Activated naive CD8-positive, alpha-beta T cell treated with anti-CD3 and anti-CD28 coated beads, Interleukin-2, amount 50 U/mL, for 24 hours (primary cell): ENCODE data around the gene PPBP.
"Not testable (repeated sequence)": the region's sequence is repeated elsewhere in the genome, so short reads cannot be mapped to it uniquely, and the experiment has no call there.

Source experiments
- ATAC-seq: fragments of 150-1000 bp; cut with Tn5 transposase; one replicate; pipeline ENCODE4 v1.10.0; 2021
- DNase-seq: peaks from one replicate; pipeline ENCODE4 v3.0.0; 2021
- H3K27ac Mint-ChIP-seq: one replicate; pipeline ENCODE4 v1.8.0; 2021; ENCODE audit warnings: mild to moderate bottlenecking, mixed read lengths
- H3K27me3 Mint-ChIP-seq: one replicate; pipeline ENCODE4 v1.8.0; 2021; ENCODE audit warnings: mixed read lengths
- H3K36me3 Mint-ChIP-seq: one replicate; pipeline ENCODE4 v1.8.0; 2021; ENCODE audit warnings: low read depth, mixed read lengths
- H3K4me1 Mint-ChIP-seq: one replicate; pipeline ENCODE4 v1.8.0; 2021; ENCODE audit warnings: mixed read lengths
- H3K4me3 Mint-ChIP-seq: one replicate; pipeline ENCODE4 v1.8.0; 2021; ENCODE audit warnings: mild to moderate bottlenecking, moderate library complexity, mixed read lengths
- H3K9me3 Mint-ChIP-seq: one replicate; pipeline ENCODE4 v1.8.0; 2021; ENCODE audit warnings: mixed read lengths

The PPBP gene

DNA sequence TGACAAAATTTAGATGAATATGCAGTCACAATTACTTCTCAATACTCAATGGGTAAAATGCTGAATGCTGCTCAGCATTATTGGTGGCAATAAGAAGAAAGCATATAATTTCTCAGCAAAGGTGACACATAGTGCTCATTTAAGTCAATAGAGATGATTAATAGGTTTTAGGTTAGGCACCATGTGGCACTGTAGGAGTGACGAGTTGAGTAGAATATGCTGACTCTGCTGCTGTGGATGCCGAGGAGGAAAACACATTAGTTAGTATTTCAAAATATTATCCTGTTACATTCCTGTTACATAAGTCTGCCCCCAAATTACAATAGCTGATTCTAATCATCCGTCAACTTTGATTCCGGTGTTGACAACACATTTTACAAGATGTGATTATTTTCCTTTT is 24.1 kb upstream of the PPBP start:
- peaks cover 16% of the 10 kb centered on the region for H3K4me1 Mint-ChIP-seq
- no peak for DNase-seq
- no peaks in the 10 kb centered on the region for H3K9me3 Mint-ChIP-seq
- no peak overlapping the region for H3K4me3 Mint-ChIP-seq
- no peak for ATAC-seq
- no peak overlapping the region for H3K27ac Mint-ChIP-seq
- no peaks in the 10 kb centered on the region for H3K36me3 Mint-ChIP-seq
- peaks cover 2% of the 10 kb centered on the region for H3K27me3 Mint-ChIP-seq

DNA sequence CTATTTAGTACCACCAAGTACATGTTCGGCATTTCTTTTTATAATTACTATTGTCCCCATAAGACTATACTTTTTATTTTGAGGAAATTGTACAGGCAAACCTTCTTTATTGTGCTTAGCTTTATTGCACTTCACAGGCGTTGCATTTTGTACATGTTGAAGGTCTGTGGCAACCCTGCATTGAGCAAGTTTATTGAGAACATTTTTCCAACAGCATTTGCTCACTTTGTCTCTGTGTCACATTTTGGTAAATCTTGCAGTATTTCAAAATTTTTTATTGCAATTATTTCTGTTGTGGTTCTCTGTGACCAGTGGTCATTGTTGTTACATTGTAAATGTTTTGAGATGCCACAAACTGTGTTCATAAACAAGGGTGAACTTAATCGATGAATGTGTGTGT is 21.3 kb upstream of the PPBP start:
- no peaks in the 10 kb centered on the region for H3K36me3 Mint-ChIP-seq
- no peaks in the 10 kb centered on the region for H3K9me3 Mint-ChIP-seq
- no peak overlapping the region for H3K27ac Mint-ChIP-seq
- ATAC-seq (no peak), DNase-seq (no peak)
- no peaks in the 10 kb centered on the region for H3K27me3 Mint-ChIP-seq
- H3K4me3 Mint-ChIP-seq, result no peak overlapping the region
- H3K4me1 Mint-ChIP-seq, result no peaks in the 10 kb centered on the region

DNA sequence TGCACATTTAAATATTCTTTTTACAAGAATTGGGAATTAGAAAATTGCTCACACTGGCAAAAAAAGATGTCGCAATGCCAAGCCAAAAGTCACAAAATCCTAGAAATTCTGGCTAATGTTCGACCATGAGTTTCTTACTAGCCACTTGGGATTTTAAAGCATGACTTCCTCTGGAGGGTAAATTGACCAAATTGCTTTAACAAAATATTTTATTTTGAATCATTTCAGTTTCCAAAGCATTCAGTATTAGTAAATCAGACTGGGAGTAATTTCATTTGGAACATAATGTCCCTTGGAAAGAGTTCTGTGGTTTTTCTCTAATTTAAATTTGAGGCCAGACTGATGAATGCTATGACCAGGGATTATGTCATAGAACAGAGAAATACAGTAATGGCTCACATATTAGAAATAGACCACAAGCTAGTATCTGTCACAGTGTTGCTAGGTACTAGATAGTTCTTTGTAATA is 18.1 kb upstream of the PPBP start:
- H3K27ac Mint-ChIP-seq, result no peak overlapping the region
- H3K27me3 Mint-ChIP-seq, result peaks cover 1% of the 10 kb centered on the region
- no peak for DNase-seq
- H3K36me3 Mint-ChIP-seq, result no peaks in the 10 kb centered on the region
- no peak for ATAC-seq
- no peaks in the 10 kb centered on the region for H3K9me3 Mint-ChIP-seq
- H3K4me3 Mint-ChIP-seq, result no peak overlapping the region
- H3K4me1 Mint-ChIP-seq, result no peaks in the 10 kb centered on the region

DNA sequence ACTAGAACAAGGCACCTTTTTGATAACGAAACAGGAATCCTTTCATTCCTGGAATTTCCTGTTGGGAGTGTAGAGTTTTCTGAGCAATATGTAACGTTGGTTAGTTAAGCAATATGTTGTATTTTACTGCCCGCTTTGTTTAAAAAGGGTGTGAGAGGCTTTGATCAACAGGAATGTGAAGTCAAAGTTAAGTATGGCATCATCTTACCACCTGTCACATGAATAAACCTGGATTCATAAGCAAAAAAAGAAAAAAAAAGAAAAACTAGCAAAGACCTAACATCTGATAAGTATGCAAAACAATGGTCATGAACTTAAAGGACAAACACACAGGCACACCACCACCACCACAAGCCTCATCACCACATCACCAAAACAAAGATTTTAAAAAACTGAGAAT is 17.5 kb upstream of the PPBP start:
- DNase-seq (no peak), ATAC-seq (no peak)
- Mint-ChIP-seq H3K4me3 (no peak overlapping the region), H3K36me3 (no peaks in the 10 kb centered on the region), H3K4me1 (no peaks in the 10 kb centered on the region), H3K9me3 (no peaks in the 10 kb centered on the region), H3K27ac (no peak overlapping the region), H3K27me3 (peaks cover 1% of the 10 kb centered on the region)

DNA sequence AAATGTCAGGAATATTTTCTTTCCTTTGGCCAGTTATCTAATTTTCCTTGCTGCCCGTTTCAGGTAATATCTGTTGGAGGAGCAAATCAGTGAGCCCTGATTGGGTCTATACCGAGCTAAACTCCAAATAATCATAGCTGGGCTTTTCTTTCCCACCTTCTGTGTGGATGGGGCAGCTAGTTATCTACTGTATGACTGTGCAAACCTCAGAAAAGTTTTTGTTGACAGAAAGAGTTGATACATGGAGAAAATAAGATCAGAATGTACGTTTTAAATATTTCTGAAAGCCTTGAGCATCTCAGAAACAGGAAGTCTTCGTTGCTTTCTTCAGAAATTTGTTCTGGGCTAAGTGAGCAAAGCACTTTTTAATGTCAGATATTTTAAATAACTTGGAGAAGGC is 16.7 kb upstream of the PPBP start:
- H3K27me3 Mint-ChIP-seq, result peaks cover 1% of the 10 kb centered on the region
- H3K4me1 Mint-ChIP-seq, result no peaks in the 10 kb centered on the region
- DNase-seq, result no peak
- no peak overlapping the region for H3K27ac Mint-ChIP-seq
- H3K36me3 Mint-ChIP-seq, result no peaks in the 10 kb centered on the region
- H3K9me3 Mint-ChIP-seq, result no peaks in the 10 kb centered on the region
- no peak overlapping the region for H3K4me3 Mint-ChIP-seq
- ATAC-seq, result no peak

DNA sequence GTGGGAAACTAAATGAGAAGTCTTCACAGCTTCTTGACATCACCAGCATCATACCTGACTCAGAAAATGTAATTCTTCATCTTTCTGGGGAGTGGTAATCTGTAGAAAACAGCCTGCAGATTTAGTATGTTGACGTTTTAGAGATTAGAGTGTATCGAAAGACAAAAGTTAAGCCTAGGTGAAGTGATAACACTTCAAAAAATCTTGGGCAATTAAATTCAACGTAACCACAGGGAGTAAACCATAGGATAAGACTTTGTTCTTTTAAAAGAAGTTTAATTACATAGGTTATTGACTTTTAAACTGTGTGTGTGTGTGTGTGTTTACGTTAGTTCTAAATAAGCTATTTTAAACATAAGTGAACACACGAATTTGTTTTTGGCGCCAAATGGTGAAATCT is 12.3 kb upstream of the PPBP start:
- Mint-ChIP-seq H3K27ac (no peak overlapping the region), H3K4me3 (no peak overlapping the region), H3K9me3 (no peaks in the 10 kb centered on the region), H3K36me3 (no peaks in the 10 kb centered on the region), H3K27me3 (peaks cover 8% of the 10 kb centered on the region), H3K4me1 (no peaks in the 10 kb centered on the region)
- DNase-seq, result no peak
- no peak for ATAC-seq

DNA sequence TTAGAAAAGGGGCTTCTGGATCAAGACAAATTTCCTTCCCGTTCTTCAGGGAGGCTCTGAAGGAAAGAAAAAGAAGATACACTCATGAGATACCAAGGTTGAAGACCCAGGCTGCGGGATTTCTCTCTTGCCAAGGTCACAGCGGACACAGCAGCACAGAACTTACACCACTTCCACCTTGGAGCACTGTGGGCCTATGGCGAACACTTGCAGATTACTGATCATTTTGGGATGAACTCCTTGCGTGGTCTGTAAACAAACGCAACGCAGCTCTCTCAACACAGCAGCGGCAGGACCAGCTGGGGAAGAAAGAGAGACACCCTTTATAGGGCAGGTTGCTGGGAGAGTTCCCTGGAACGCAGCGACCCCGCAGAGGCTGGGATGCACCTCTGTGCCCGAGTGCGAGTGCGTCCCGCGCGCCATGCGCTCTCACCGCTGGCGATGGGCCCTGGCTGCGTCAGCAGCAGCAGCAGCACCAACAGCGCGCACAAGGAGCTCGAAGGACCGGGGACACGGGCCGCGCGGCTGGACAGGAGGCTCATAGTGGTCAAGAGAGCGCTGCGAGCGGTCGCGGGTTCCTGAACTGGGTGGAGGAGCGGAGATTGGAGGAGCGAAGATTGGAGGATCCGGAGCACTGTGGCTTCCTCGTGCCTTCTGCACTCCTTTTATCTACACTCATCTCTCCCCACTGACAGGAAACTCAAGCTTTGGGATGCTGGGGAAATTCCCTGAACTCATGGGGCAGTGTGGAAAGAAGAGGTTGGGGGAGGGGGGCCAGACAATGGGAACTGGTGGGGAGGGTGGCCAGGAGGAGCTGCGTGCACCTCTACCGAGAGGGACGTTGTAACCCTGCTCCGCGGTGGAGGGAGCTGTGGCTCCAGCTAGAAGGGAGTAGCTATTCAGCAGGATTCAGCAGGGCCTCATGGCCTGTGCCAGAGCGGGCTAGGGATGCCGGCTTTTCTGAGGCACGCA is 10.3 kb upstream of the PPBP start, which contains the start of gene CXCL5:
CXCL5 (minus strand) TSS at position 638 of the 972 bp plus-strand sequence; CDS start at position 542, 96 bp downstream.
- Mint-ChIP-seq H3K36me3 (no peaks in the 10 kb centered on the region), H3K27me3 (peaks cover 11% of the 10 kb centered on the region), H3K4me3 (no peak within 1 kb of the TSS), H3K9me3 (no peaks in the 10 kb centered on the region), H3K27ac (no peak within 1 kb of the TSS), H3K4me1 (no peaks in the 10 kb centered on the region)
- ATAC-seq (no peak), DNase-seq (no peak)

DNA sequence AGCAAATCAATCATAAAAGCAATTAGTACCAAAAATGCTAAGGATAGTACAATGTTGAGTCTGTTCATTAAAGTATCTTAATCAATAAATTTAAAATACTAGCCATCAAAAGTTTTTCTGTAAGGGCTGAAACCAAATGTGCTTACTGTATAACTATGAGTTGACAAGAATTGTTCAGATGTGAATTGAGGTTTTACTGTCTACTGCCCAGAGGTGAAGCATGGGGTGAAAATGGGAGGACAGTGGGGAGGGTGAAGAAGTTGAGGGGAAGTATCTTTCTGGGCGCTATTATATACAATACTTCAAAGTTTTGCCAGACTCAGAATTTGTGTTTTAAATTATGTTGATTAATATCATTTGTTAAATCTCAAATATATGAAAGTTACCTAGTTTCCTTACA is 4.1 kb upstream of the PPBP start:
- Mint-ChIP-seq H3K4me1 (no peaks in the 10 kb centered on the region), H3K27me3 (peaks cover 4% of the 10 kb centered on the region), H3K9me3 (peaks cover 3% of the 10 kb centered on the region), H3K4me3 (no peak overlapping the region), H3K36me3 (no peaks in the 10 kb centered on the region), H3K27ac (no peak overlapping the region)
- DNase-seq (no peak), ATAC-seq (no peak)

DNA sequence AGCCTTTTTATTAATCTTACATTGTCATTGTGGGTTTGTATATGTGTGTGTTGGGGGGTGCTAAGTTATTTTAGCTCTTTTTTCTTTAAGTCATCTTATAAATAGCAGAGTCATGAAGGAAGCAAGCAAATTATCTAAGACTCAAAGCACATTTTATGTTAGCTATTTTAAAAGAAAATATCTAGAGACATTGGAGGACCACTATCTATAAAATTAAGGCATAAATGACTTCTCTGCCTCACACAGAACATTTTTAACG is 3.7 kb upstream of the PPBP start:
- no peaks in the 10 kb centered on the region for H3K4me1 Mint-ChIP-seq
- peaks cover 3% of the 10 kb centered on the region for H3K9me3 Mint-ChIP-seq
- ATAC-seq (no peak), DNase-seq (no peak)
- no peak overlapping the region for H3K27ac Mint-ChIP-seq
- H3K4me3 Mint-ChIP-seq, result no peak overlapping the region
- no peaks in the 10 kb centered on the region for H3K36me3 Mint-ChIP-seq
- peaks cover 4% of the 10 kb centered on the region for H3K27me3 Mint-ChIP-seq

DNA sequence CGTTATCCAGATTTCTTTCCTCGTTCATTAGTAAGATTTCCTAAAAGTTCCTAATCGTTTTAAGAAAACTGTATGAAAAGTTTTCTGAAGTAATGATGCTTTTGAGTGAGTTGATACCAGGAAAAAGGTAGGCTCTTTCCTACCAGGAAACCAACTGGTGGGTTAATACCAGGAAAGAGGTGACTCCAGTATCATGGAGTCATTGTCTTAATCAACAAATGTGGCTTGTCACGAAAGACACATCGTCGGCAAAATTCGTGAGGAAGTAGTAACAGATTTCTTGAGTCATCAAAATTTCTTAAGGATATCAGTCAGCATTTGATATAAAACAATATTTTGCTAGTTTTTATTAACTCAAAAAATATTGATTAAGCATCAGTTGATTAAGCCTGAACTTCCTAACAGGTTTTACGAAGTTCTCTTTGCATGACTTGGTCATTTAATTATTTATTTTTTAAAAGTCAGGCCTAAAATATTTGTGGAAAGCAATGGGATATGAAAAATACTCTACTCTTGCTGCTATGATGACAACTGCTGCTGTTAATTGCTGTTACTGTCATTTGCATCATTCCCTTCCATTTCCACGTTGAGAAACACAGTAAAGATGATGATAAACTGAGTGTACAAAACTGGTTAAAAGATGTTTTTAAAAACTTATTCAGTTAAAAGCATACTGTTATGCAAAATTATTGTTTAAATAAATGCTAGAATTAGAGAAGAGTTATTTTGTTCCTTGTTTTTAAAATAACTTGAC is 3.2 kb upstream of the PPBP start:
- H3K4me3 Mint-ChIP-seq, result no peak overlapping the region
- no peak overlapping the region for H3K27ac Mint-ChIP-seq
- DNase-seq (no peak), ATAC-seq (no peak)
- no peaks in the 10 kb centered on the region for H3K36me3 Mint-ChIP-seq
- peaks cover 4% of the 10 kb centered on the region for H3K27me3 Mint-ChIP-seq
- peaks cover 3% of the 10 kb centered on the region for H3K9me3 Mint-ChIP-seq
- no peaks in the 10 kb centered on the region for H3K4me1 Mint-ChIP-seq

DNA sequence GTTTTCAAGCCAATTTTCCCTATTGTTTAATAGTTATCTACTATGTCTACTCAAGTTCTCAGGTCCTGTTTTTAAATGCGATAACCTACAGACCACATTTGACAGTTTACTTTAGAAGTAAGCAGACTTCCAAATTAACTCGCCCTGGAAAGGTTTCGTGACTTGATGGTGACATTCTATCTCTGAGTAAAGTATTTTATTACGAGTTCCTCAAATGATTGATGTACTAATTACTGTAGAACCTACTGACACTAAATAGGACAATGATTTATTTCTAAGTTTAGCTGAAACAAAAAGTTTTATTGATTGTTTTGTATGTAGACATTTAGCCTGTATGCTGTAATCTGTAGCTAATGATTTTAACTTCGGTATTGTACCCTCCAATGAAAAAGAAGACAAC is 1.9 kb upstream of the PPBP start:
- Mint-ChIP-seq H3K27me3 (peaks cover 4% of the 10 kb centered on the region), H3K4me3 (no peak overlapping the region), H3K36me3 (no peaks in the 10 kb centered on the region)

DNA sequence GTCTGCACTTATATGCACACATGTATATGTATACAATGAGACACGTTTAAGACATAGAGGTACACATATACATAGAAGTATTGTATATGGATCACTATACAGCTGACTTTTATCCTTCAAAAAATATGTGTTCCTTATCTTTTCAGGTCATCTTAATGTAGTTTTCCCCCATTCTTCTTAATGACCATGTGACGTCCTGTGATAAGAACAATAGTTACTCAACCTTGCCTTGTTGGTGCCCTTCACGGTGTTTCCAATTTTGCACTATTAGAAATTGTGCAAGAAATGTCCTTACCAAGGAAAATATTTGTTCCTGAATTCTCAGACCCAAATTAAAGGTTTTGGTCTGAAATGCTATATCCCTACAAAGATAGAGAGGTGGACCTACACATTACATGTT is 1.0 kb upstream of the PPBP start:
- peaks cover 3% of the 10 kb centered on the region for H3K9me3 Mint-ChIP-seq
- no peaks in the 10 kb centered on the region for H3K36me3 Mint-ChIP-seq
- ATAC-seq (no peak), DNase-seq (no peak)
- no peaks in the 10 kb centered on the region for H3K4me1 Mint-ChIP-seq
- H3K27ac Mint-ChIP-seq, result no peak overlapping the region
- peaks cover 2% of the 10 kb centered on the region for H3K27me3 Mint-ChIP-seq
- no peak overlapping the region for H3K4me3 Mint-ChIP-seq

More for the DNA sequence above, 1.9 kb upstream of the PPBP start:
- no peak for ATAC-seq
- Mint-ChIP-seq H3K4me1 (no peaks in the 10 kb centered on the region), H3K9me3 (peaks cover 3% of the 10 kb centered on the region), H3K27ac (no peak overlapping the region)
- no peak for DNase-seq

DNA sequence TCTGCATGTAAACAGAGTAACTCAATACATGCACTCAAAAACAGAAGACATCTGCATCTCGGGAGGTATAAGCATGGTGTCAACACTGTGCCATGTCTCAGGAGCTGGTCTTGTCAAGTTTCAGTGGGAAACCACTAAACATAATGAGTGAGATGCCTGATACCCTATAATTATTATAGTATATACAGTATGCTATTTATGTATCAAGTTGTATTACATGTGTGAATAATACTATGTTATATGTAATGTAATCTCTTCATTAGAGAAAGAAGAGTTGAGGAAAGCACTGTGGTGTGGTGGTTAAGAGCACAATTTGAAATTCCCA is 2.5 kb downstream of the PPBP start:
- H3K9me3 Mint-ChIP-seq, result peaks cover 3% of the 10 kb centered on the region
- no peaks in the 10 kb centered on the region for H3K36me3 Mint-ChIP-seq
- DNase-seq (no peak), ATAC-seq (no peak)
- no peak overlapping the region for H3K27ac Mint-ChIP-seq
- H3K27me3 Mint-ChIP-seq, result peaks cover 11% of the 10 kb centered on the region
- no peak overlapping the region for H3K4me3 Mint-ChIP-seq
- no peaks in the 10 kb centered on the region for H3K4me1 Mint-ChIP-seq

DNA sequence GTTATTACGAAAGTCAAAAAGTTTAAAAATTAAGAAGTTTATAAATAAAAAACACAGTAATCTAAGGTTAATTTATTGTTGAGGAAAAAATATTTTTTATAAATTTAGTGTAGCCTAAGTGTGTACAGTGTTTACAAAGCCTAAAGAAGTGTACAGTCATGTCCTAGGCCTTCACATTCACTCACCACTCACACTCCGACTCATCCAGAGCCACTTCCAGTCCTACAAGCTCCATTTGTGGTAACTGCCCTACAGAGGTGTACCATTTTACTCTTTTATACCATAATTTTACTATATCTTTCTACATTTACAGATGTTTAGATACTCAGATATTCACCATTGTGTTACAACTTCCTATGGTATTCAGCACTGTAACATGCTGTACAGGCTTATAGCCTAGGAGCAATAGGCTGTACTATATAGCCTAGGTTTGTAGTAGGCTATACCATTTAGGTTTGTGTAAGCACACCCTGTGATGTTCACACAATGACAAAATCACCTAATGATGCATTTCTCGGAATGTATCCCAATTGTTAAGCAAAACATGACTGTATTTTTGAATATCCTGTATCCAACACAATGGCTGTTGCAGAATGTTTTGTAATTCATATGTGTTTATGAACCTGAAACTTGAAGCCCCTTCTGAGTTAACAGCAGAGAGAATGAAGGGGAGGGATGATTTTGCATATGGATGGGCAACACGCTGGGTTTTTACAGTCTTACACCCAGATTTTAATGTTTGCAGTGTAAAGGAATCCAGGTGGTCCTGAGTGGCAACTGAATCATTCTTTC is 3.1 kb downstream of the PPBP start:
- no peak overlapping the region for H3K4me3 Mint-ChIP-seq
- H3K4me1 Mint-ChIP-seq, result no peaks in the 10 kb centered on the region
- H3K36me3 Mint-ChIP-seq, result no peaks in the 10 kb centered on the region
- H3K27ac Mint-ChIP-seq, result no peak overlapping the region
- H3K27me3 Mint-ChIP-seq, result peaks cover 16% of the 10 kb centered on the region
- peaks cover 3% of the 10 kb centered on the region for H3K9me3 Mint-ChIP-seq
- ATAC-seq (no peak), DNase-seq (no peak)

DNA sequence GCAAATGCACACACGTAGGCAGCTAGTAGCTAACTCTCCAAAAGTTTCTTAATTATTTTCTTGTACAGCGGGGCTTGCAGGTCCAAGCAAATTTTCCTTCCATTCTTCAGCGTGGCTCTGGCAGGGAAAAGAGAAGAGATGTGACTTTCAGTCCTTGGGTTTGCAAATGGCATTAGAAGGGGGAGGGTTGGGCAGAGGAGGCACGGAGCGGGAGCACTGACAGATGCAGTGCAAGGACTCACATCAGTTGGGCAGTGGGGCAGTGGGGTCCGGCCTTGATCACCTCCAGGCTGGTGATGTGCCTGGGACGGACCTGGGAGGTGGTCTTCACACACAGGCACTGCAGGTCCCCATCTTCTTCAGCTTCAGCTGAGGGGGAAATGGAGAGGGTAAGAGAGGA is 6.8 kb downstream of the PPBP start:
- not testable (repeated sequence) for H3K4me3 Mint-ChIP-seq, ATAC-seq, DNase-seq, H3K27ac Mint-ChIP-seq, H3K4me1 Mint-ChIP-seq, H3K36me3 Mint-ChIP-seq, H3K9me3 Mint-ChIP-seq
- peaks cover 16% of the 10 kb centered on the region for H3K27me3 Mint-ChIP-seq
